Transverse colon (tissue), 4 donors: ENCODE results near the gene RGS7BP.

Source experiments
- EP300 ChIP-seq: sonication (generic); formaldehyde crosslinking; IDR thresholded peaks from one replicate; pipeline ENCODE4 v1.6.1; 2017; ENCODE audit warnings: antibody characterized with exemption, low read depth
- POLR2A ChIP-seq: fragments of 450-650 bp; IDR thresholded peaks from one replicate; pipeline ENCODE4 v1.6.1; 2016; ENCODE audit warnings: antibody characterized with exemption, mild to moderate bottlenecking, moderate library complexity
- POLR2AphosphoS5 ChIP-seq, 3 donors: sonication (generic); formaldehyde crosslinking; IDR thresholded peaks; one replicate each; pipeline ENCODE4 v1.6.1; 2016; ENCODE audit warnings: antibody characterized with exemption in 3 of 3
- TF ChIP-seq, protein P1 (sequence below), 5 experiments: fragments of 200-600 bp in 3 of 5; fragments of 450-650 bp in 2 of 5; sonication (generic) in 3 of 5; IDR thresholded peaks; 1 replicate in 2 of 5; 2 replicates in 3 of 5; pipeline ENCODE4 v1.5.1; 2016 to 2017; ENCODE audit warnings: antibody characterized with exemption in 5 of 5, inconsistent platforms in 3 of 5, mild to moderate bottlenecking in 2 of 5, moderate library complexity in 1 of 5

DNA sequence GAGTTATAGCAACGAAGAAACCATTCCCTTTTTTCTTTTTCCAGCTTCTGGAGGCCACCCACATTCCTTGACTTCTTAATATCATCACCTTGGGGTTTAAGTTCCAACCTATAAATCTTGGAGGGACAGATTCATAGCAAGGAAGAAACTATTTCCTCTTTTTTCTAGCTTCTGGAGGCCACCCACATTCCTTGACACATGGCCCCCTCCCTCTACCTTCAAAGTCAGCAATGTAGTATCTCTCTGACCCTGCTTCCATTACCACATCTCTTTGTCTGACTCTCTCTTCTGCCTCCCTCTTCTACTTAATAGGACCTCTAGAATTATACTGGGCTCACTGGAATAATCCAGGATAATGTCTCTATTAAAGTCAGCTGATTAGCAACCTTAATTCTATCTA is 149.8 kb downstream of the RGS7BP start:
- TF ChIP-seq, protein P1, sequence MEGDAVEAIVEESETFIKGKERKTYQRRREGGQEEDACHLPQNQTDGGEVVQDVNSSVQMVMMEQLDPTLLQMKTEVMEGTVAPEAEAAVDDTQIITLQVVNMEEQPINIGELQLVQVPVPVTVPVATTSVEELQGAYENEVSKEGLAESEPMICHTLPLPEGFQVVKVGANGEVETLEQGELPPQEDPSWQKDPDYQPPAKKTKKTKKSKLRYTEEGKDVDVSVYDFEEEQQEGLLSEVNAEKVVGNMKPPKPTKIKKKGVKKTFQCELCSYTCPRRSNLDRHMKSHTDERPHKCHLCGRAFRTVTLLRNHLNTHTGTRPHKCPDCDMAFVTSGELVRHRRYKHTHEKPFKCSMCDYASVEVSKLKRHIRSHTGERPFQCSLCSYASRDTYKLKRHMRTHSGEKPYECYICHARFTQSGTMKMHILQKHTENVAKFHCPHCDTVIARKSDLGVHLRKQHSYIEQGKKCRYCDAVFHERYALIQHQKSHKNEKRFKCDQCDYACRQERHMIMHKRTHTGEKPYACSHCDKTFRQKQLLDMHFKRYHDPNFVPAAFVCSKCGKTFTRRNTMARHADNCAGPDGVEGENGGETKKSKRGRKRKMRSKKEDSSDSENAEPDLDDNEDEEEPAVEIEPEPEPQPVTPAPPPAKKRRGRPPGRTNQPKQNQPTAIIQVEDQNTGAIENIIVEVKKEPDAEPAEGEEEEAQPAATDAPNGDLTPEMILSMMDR (IDR thresholded peaks at IDR 0.05): no peak
- TF ChIP-seq POLR2A (no peak), EP300 (no peak), POLR2AphosphoS5 (IDR thresholded peaks at IDR 0.05) (no peak)
